MCF 10A (cell line): Measurements from ENCODE around the gene VEGFA. TPM values are rescaled to one million over a fixed set of nuclear protein-coding genes. Genes with fewer than 3 reads are reported as not detected.

ENCODE experiments used
- BruUV-seq: library from RNA; stranded (reverse); fragments of 400-500 nt; replicated peaks from 2 replicates; lab custom pipeline; 2021; lab: Mats Ljungman, UMichigan
- CTCF ChIA-PET: fragments of 300-600 bp; sonication (Branson Sonifier 250); formaldehyde crosslinking; extraction: SDS; loops from one replicate; lab custom pipeline; 2021; ENCODE audit warnings: antibody characterized with exemption, inconsistent platforms; lab: Yijun Ruan, JAX
- POLR2A ChIA-PET: fragments of 300-600, 350-650 bp; sonication (Branson Sonifier 250); formaldehyde crosslinking; extraction: SDS; loops from one replicate; lab custom pipeline; 2020; ENCODE audit warnings: antibody characterized with exemption, inconsistent platforms; lab: Yijun Ruan, JAX
- DNase-seq: peaks from one replicate; pipeline ENCODE4 v3.0.0-alpha.2; 2018; ENCODE audit not compliant: unreplicated experiment
- H3K27ac Mint-ChIP-seq: one replicate; pipeline ENCODE4 v1.8.0; 2022; ENCODE audit warnings: mild to moderate bottlenecking, low read depth, mixed read lengths; ENCODE audit not compliant: unreplicated experiment
- H3K27me3 Mint-ChIP-seq: one replicate; pipeline ENCODE4 v1.8.0; 2022; ENCODE audit warnings: mixed read lengths; ENCODE audit not compliant: insufficient read depth, unreplicated experiment
- H3K36me3 Mint-ChIP-seq: one replicate; pipeline ENCODE4 v1.8.0; 2022; ENCODE audit warnings: mild to moderate bottlenecking, moderate library complexity, mixed read lengths; ENCODE audit not compliant: insufficient read depth, unreplicated experiment
- H3K4me1 Mint-ChIP-seq: one replicate; pipeline ENCODE4 v1.8.0; 2022; ENCODE audit warnings: mixed read lengths; ENCODE audit not compliant: insufficient read depth, unreplicated experiment
- H3K4me3 Mint-ChIP-seq: one replicate; pipeline ENCODE4 v1.8.0; 2022; ENCODE audit warnings: mild to moderate bottlenecking, moderate library complexity, mixed read lengths; ENCODE audit not compliant: unreplicated experiment
- H3K9me3 Mint-ChIP-seq: one replicate; pipeline ENCODE4 v1.8.0; 2022; ENCODE audit warnings: mixed read lengths; ENCODE audit not compliant: unreplicated experiment
- intact Hi-C: fragments of 100-400 bp; cut with micrococcal nuclease; formaldehyde crosslinking; loops from 2 replicates; pipeline ENCODE4 v1.14.1; 2022
- total RNA-seq: library from RNA; stranded (reverse); gene quantifications from 2 replicates; pipeline ENCODE4 v1.2.3, GENCODE V29; 2022
- TF ChIP-seq, protein P1 (sequence below): fragments of 200-600 bp; IDR thresholded peaks from one replicate; pipeline ENCODE4 v1.8.0; 2022; ENCODE audit warnings: antibody characterized with exemption, mild to moderate bottlenecking; ENCODE audit not compliant: unreplicated experiment

Gene VEGFA
- total RNA-seq, 1 experiment from 2014 or later: 265 TPM

GRCh38 chr6:43826730-43827129 is 56.7 kb downstream of the VEGFA start:
- Mint-ChIP-seq H3K9me3 (no peaks in the 10 kb centered on the region), H3K4me3 (no peak overlapping the region), H3K36me3 (no peaks in the 10 kb centered on the region), H3K27me3 (peaks cover 17% of the 10 kb centered on the region), H3K4me1 (no peaks in the 10 kb centered on the region), H3K27ac (no peak overlapping the region)
- CTCF ChIA-PET: interaction anchor here (1.2 kb wide), 1 partner anchor 221 kb away, joined by 3 read pairs; no protein-coding TSS in a partner anchor
- BruUV-seq: no TSS peak
- POLR2A ChIA-PET: no interaction called here
- no peak for DNase-seq
- intact Hi-C loops: no loop called here
- TF ChIP-seq, protein P1, sequence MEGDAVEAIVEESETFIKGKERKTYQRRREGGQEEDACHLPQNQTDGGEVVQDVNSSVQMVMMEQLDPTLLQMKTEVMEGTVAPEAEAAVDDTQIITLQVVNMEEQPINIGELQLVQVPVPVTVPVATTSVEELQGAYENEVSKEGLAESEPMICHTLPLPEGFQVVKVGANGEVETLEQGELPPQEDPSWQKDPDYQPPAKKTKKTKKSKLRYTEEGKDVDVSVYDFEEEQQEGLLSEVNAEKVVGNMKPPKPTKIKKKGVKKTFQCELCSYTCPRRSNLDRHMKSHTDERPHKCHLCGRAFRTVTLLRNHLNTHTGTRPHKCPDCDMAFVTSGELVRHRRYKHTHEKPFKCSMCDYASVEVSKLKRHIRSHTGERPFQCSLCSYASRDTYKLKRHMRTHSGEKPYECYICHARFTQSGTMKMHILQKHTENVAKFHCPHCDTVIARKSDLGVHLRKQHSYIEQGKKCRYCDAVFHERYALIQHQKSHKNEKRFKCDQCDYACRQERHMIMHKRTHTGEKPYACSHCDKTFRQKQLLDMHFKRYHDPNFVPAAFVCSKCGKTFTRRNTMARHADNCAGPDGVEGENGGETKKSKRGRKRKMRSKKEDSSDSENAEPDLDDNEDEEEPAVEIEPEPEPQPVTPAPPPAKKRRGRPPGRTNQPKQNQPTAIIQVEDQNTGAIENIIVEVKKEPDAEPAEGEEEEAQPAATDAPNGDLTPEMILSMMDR: no peak

DNA sequence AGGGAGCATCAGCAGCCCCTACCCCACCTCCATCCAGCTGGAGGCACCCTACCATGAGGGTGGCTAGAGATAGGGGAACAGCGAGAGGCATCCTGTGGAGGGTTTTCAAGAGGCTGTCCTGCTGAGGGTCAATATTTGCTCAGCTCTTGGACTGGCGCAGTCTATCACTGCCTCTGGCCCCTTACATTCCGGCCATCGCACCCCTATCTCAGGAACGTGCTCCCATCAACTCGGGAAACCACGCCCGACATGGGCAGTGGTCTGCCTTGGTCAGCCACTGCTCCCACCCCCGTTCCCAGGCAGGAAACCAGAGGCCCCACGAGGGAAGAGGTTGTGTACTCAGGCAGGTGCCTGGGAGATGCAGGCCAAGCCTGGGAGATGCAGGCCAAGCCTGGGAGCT is 57.9 kb downstream of the VEGFA start:
- Mint-ChIP-seq H3K4me1 (no peaks in the 10 kb centered on the region), H3K27me3 (peaks cover 5% of the 10 kb centered on the region)

DNA sequence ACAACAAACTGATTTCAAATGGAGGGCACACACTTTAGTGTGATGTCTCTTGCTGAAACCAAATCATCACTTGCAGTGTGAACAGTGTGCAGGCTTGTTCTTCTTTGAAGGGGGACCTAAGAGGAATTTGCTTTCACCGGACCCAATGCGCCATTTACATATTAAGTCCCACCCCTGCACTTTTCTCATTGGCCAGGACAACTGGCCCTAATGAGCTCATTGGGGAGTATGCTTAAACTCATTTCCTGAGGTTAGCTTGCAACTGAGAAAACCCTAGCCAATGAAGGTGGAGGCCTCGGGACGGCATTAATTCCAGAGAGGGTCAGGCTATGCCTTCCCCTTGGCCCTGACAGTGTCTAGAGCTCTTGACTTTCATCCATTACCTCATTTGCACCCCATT is 58.7 kb downstream of the VEGFA start:
- intact Hi-C loops: no loop called here
- H3K36me3 Mint-ChIP-seq: no peaks in the 10 kb centered on the region
- no peaks in the 10 kb centered on the region for H3K27me3 Mint-ChIP-seq
- DNase-seq: no peak
- H3K4me1 Mint-ChIP-seq: no peaks in the 10 kb centered on the region
- no TSS peak for BruUV-seq
- H3K4me3 Mint-ChIP-seq: no peak overlapping the region
- POLR2A ChIA-PET: no interaction called here
- CTCF ChIA-PET: interaction anchor here (1.0 to 1.4 kb wide), 2 partner anchors 54 to 58 kb away, joined by 3 read pairs; partner anchors contain the start of gene VEGFA
- no peaks in the 10 kb centered on the region for H3K9me3 Mint-ChIP-seq
- H3K27ac Mint-ChIP-seq: no peak overlapping the region
- TF ChIP-seq, protein P1: no peak

More for the DNA sequence above, 57.9 kb downstream of the VEGFA start:
- ChIA-PET CTCF (interaction anchor here (1.2 kb wide), 1 partner anchor 220 kb away, joined by 3 read pairs; no protein-coding TSS in a partner anchor), POLR2A (no interaction called here)
- no TSS peak for BruUV-seq
- no peaks in the 10 kb centered on the region for H3K9me3 Mint-ChIP-seq
- intact Hi-C loops: no loop called here
- no peak overlapping the region for H3K27ac Mint-ChIP-seq
- TF ChIP-seq, protein P1: no peak
- no peak for DNase-seq
- no peaks in the 10 kb centered on the region for H3K36me3 Mint-ChIP-seq
- no peak overlapping the region for H3K4me3 Mint-ChIP-seq

DNA sequence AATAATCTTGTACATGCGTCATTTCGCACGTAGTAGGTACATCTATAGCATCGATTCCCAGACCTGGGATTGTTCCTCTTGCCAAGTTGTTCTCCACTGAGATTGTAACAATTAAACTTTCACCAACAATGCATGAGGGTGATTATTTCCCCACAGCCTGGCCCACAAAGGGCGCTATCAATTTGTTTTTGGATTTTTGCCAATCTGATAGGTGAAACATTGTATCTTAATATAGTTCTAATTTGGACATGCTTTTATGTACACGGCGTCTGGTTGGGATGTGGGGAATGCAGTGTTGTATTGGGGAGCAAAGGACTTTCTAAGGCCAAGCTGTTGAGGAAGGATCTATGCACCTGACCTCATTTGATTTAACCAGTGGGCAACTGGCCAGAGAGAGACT is 59.5 kb downstream of the VEGFA start:
- Mint-ChIP-seq H3K27me3 (no peaks in the 10 kb centered on the region), H3K9me3 (no peaks in the 10 kb centered on the region), H3K4me3 (no peak overlapping the region), H3K4me1 (no peaks in the 10 kb centered on the region), H3K27ac (no peak overlapping the region), H3K36me3 (no peaks in the 10 kb centered on the region)
- TF ChIP-seq, protein P1: no peak
- ChIA-PET POLR2A (no interaction called here), CTCF (interaction anchor here (1.2 to 1.4 kb wide), 2 partner anchors 12 to 59 kb away, joined by 3 read pairs; partner anchors contain the start of gene VEGFA)
- intact Hi-C loops: no loop called here
- BruUV-seq: no TSS peak
- no peak for DNase-seq
